Trophoblast cell (in vitro differentiated cells and primary cell): ENCODE measurements around the gene MIB1.
A peak's percentile ranks its signal among the peaks of the same experiment; 100 is the strongest.
"Not testable (repeated sequence)": the region's sequence is repeated elsewhere in the genome, so short reads cannot be mapped to it uniquely, and the experiment has no call there.

Source experiments
- DNase-seq, 2 donors: peaks; one replicate each; pipeline ENCODE4 v3.0.0-alpha.2; 2016
- H2AFZ ChIP-seq: 2 replicates; pipeline ENCODE4 v1.6.1; 2013; ENCODE audit warnings: low read length, moderate library complexity, mild to moderate bottlenecking; ENCODE audit not compliant: insufficient read depth, poor library complexity
- H2AK5ac ChIP-seq: 2 replicates; pipeline ENCODE4 v1.6.1; 2013; ENCODE audit warnings: mild to moderate bottlenecking, low read length
- H2BK120ac ChIP-seq: 2 replicates; pipeline ENCODE4 v1.6.1; 2013; ENCODE audit warnings: low read length, mild to moderate bottlenecking, moderate library complexity; ENCODE audit not compliant: insufficient read depth, poor library complexity
- H2BK12ac ChIP-seq: 2 replicates; pipeline ENCODE4 v1.6.1; 2013; ENCODE audit warnings: mild to moderate bottlenecking, low read length, moderate library complexity
- H2BK5ac ChIP-seq: 2 replicates; pipeline ENCODE4 v1.6.1; 2013; ENCODE audit warnings: low read length, low read depth, moderate library complexity, mild to moderate bottlenecking; ENCODE audit not compliant: poor library complexity
- H3K14ac ChIP-seq: 2 replicates; pipeline ENCODE4 v1.6.1; 2013; ENCODE audit warnings: mild to moderate bottlenecking, low read length
- H3K18ac ChIP-seq: 2 replicates; pipeline ENCODE4 v1.6.1; 2013; ENCODE audit warnings: mild to moderate bottlenecking, low read length
- H3K23ac ChIP-seq: 2 replicates; pipeline ENCODE4 v1.6.1; 2013; ENCODE audit warnings: low read length
- H3K27ac ChIP-seq: 2 replicates; pipeline ENCODE4 v1.5.1; 2013; ENCODE audit warnings: low read depth, mild to moderate bottlenecking, inconsistent platforms, low read length, moderate library complexity
- H3K27me3 ChIP-seq: 2 replicates; pipeline ENCODE4 v1.6.1; 2013; ENCODE audit warnings: inconsistent platforms, mild to moderate bottlenecking, low read length, moderate library complexity; ENCODE audit not compliant: insufficient read depth
- H3K36me3 ChIP-seq, 2 experiments: 1 replicate in 1 of 2; 2 replicates in 1 of 2; pipeline ENCODE4 v1.6.1; 2013; ENCODE audit warnings: low read length in 2 of 2, mild to moderate bottlenecking in 2 of 2, moderate library complexity in 1 of 2; ENCODE audit not compliant: insufficient read depth in 2 of 2, control insufficient read depth in 1 of 2
- H3K4ac ChIP-seq: 2 replicates; pipeline ENCODE4 v1.6.1; 2013; ENCODE audit warnings: low read depth, mild to moderate bottlenecking, low read length, moderate library complexity
- H3K4me1 ChIP-seq, 2 experiments: 1 replicate in 1 of 2; 2 replicates in 1 of 2; pipeline ENCODE4 v1.6.1; 2013; ENCODE audit warnings: low read length in 2 of 2, mild to moderate bottlenecking in 2 of 2, moderate library complexity in 1 of 2; ENCODE audit not compliant: insufficient read depth in 2 of 2, control insufficient read depth in 1 of 2
- H3K4me2 ChIP-seq: 2 replicates; pipeline ENCODE4 v1.6.1; 2013; ENCODE audit warnings: inconsistent platforms, mild to moderate bottlenecking, low read length, moderate library complexity
- H3K4me3 ChIP-seq: 2 replicates; pipeline ENCODE4 v1.5.1; 2013; ENCODE audit warnings: mild to moderate bottlenecking, low read depth, low read length, inconsistent platforms
- H3K79me1 ChIP-seq: one replicate; pipeline ENCODE4 v1.6.1; 2013; ENCODE audit warnings: low read length
- H3K79me2 ChIP-seq: 2 replicates; pipeline ENCODE4 v1.6.1; 2013; ENCODE audit warnings: low read length, mild to moderate bottlenecking; ENCODE audit not compliant: control insufficient read depth, insufficient read depth, poor library complexity
- H3K9ac ChIP-seq: 2 replicates; pipeline ENCODE4 v1.6.1; 2013; ENCODE audit warnings: mild to moderate bottlenecking, low read length
- H3K9me3 ChIP-seq: 2 replicates; pipeline ENCODE4 v1.6.1; 2013; ENCODE audit warnings: low read depth, mild to moderate bottlenecking, control low read depth, inconsistent platforms, low read length; ENCODE audit not compliant: insufficient read depth
- H4K12ac ChIP-seq: 2 replicates; pipeline ENCODE4 v1.6.1; 2013; ENCODE audit warnings: low read depth, mild to moderate bottlenecking, low read length, moderate library complexity
- H4K8ac ChIP-seq: 2 replicates; pipeline ENCODE4 v1.6.1; 2013; ENCODE audit warnings: low read depth, mild to moderate bottlenecking, low read length, moderate library complexity
- H4K91ac ChIP-seq: one replicate; pipeline ENCODE4 v1.6.1; 2013; ENCODE audit warnings: low read depth, mild to moderate bottlenecking, low read length, moderate library complexity
- WGBS: extraction: QIAGEN DNeasy Blood & Tissue Kit; methylation state at CpG from one replicate; pipeline ENCODE4 v1.1.7; 2013; ENCODE audit warnings: missing lambda C conversion rate; ENCODE audit not compliant: insufficient read length, insufficient coverage; ENCODE audit errors: extremely low coverage; 5-methylcytosine and 5-hydroxymethylcytosine counted together

MIB1 gene

GRCh38 chr18:21707130-21707529, 33.5 kb upstream of the MIB1 start:
- not testable (repeated sequence) for H3K9ac ChIP-seq, H3K4me2 ChIP-seq, H4K91ac ChIP-seq, H3K36me3 ChIP-seq, H3K9me3 ChIP-seq, H3K18ac ChIP-seq, H2BK12ac ChIP-seq, H2AFZ ChIP-seq, DNase-seq, H2BK5ac ChIP-seq, H3K23ac ChIP-seq, H3K4ac ChIP-seq, H3K27ac ChIP-seq, H3K4me1 ChIP-seq, H4K12ac ChIP-seq, H2BK120ac ChIP-seq, H3K14ac ChIP-seq, H3K79me1 ChIP-seq, H3K27me3 ChIP-seq, H3K4me3 ChIP-seq, H2AK5ac ChIP-seq, H3K79me2 ChIP-seq, H4K8ac ChIP-seq
- no CpG with 5 or more reads among the region's 7 CpGs for WGBS

- Histone ChIP-seq H4K12ac (no peak overlapping the region), H3K9ac (no peak overlapping the region), H3K27me3 (no peaks in the 10 kb centered on the region), H3K27ac (no peak overlapping the region), H4K8ac (no peak overlapping the region), H2AFZ (no peak overlapping the region), H2BK5ac (no peak overlapping the region), H3K79me1 (no peaks in the 10 kb centered on the region), H3K14ac (no peak overlapping the region), H3K79me2 (no peaks in the 10 kb centered on the region), H4K91ac (no peak overlapping the region), H3K9me3 (no peaks in the 10 kb centered on the region), H3K4ac (no peak overlapping the region), H3K18ac (no peak overlapping the region), H3K4me1 (no peaks in the 10 kb centered on the region), H3K4me3 (no peak overlapping the region), H2BK12ac (no peak overlapping the region), H3K4me2 (no peak overlapping the region), H3K36me3 (no peaks in the 10 kb centered on the region), H2BK120ac (no peak overlapping the region), H2AK5ac (no peak overlapping the region), H3K23ac (no peak overlapping the region)
- WGBS: no CpG with 5 or more reads among the region's 1 CpG
- no peak for DNase-seq
These were observed 26.1 kb upstream of the MIB1 start for GRCh38 chr18:21714474-21714873.

GRCh38 chr18:21722687-21723086, 17.9 kb upstream of the MIB1 start:
- no peaks in the 10 kb centered on the region for H3K4me1 ChIP-seq
- H3K4me3 ChIP-seq: no peak overlapping the region
- H3K27me3 ChIP-seq: no peaks in the 10 kb centered on the region
- no peak overlapping the region for H3K4me2 ChIP-seq
- no peak overlapping the region for H3K27ac ChIP-seq
- H3K23ac ChIP-seq: no peak overlapping the region
- H3K4ac ChIP-seq: no peak overlapping the region
- no peak overlapping the region for H2BK120ac ChIP-seq
- H2AFZ ChIP-seq: no peak overlapping the region
- no peak overlapping the region for H2AK5ac ChIP-seq
- no peaks in the 10 kb centered on the region for H3K79me1 ChIP-seq
- no CpG with 5 or more reads among the region's 2 CpGs for WGBS
- no peak overlapping the region for H4K91ac ChIP-seq
- no peaks in the 10 kb centered on the region for H3K79me2 ChIP-seq
- H2BK12ac ChIP-seq: no peak overlapping the region
- no peak overlapping the region for H2BK5ac ChIP-seq
- peak in 1 of 2 donors; percentile 69 for DNase-seq
- no peak overlapping the region for H4K8ac ChIP-seq
- H3K36me3 ChIP-seq: no peaks in the 10 kb centered on the region
- no peak overlapping the region for H3K14ac ChIP-seq
- H3K9ac ChIP-seq: no peak overlapping the region
- no peak overlapping the region for H3K18ac ChIP-seq
- no peaks in the 10 kb centered on the region for H3K9me3 ChIP-seq
- H4K12ac ChIP-seq: no peak overlapping the region

- no peak overlapping the region for H3K4me3 ChIP-seq
- no peak overlapping the region for H3K18ac ChIP-seq
- H3K27ac ChIP-seq: no peak overlapping the region
These were observed 15.4 kb upstream of the MIB1 start for GRCh38 chr18:21725201-21725600.

More at GRCh38 chr18:21725201-21725600, 15.4 kb upstream of the MIB1 start:
- H3K9ac ChIP-seq: no peak overlapping the region
- H2AK5ac ChIP-seq: no peak overlapping the region
- no peaks in the 10 kb centered on the region for H3K79me2 ChIP-seq
- no peak overlapping the region for H4K8ac ChIP-seq
- no peaks in the 10 kb centered on the region for H3K79me1 ChIP-seq
- H3K14ac ChIP-seq: no peak overlapping the region
- no peak overlapping the region for H2BK5ac ChIP-seq
- no peaks in the 10 kb centered on the region for H3K27me3 ChIP-seq
- no peak overlapping the region for H3K23ac ChIP-seq
- no peak overlapping the region for H3K4ac ChIP-seq
- H2BK120ac ChIP-seq: no peak overlapping the region
- H4K91ac ChIP-seq: no peak overlapping the region
- H2AFZ ChIP-seq: no peak overlapping the region
- no peak overlapping the region for H2BK12ac ChIP-seq
- H3K4me1 ChIP-seq: no peaks in the 10 kb centered on the region
- no peak overlapping the region for H3K4me2 ChIP-seq
- H4K12ac ChIP-seq: no peak overlapping the region
- H3K36me3 ChIP-seq: no peaks in the 10 kb centered on the region
- no CpG with 5 or more reads among the region's 4 CpGs for WGBS
- H3K9me3 ChIP-seq: no peaks in the 10 kb centered on the region
- DNase-seq: no peak
